GM12891 (cell line): ENCODE results near the gene BTRC.

Experiments
- PAX5 ChIP-seq: IDR thresholded peaks from 2 replicates; pipeline ENCODE4 v1.6.1; 2011; ENCODE audit warnings: low read length, moderate library complexity, mild to moderate bottlenecking; ENCODE audit not compliant: insufficient read depth, severe bottlenecking
- POLR2A ChIP-seq: IDR thresholded peaks from 2 replicates; pipeline ENCODE4 v1.6.1; 2011; ENCODE audit warnings: low read depth, low read length, control low read depth
- POLR2AphosphoS5 ChIP-seq: IDR thresholded peaks from 2 replicates; pipeline ENCODE4 v1.6.1; 2011; ENCODE audit warnings: low read depth, low read length, control low read depth
- POU2F2 ChIP-seq: IDR thresholded peaks from 2 replicates; pipeline ENCODE4 v1.6.1; 2011; ENCODE audit warnings: low read depth, mild to moderate bottlenecking, control low read depth, low read length, moderate library complexity
- SPI1 ChIP-seq: IDR thresholded peaks from 2 replicates; pipeline ENCODE4 v1.6.1; 2011; ENCODE audit warnings: low read depth, low read length, control low read depth
- TAF1 ChIP-seq: IDR thresholded peaks from 2 replicates; pipeline ENCODE4 v1.6.1; 2011; ENCODE audit warnings: low read depth, low read length, control low read depth

DNA sequence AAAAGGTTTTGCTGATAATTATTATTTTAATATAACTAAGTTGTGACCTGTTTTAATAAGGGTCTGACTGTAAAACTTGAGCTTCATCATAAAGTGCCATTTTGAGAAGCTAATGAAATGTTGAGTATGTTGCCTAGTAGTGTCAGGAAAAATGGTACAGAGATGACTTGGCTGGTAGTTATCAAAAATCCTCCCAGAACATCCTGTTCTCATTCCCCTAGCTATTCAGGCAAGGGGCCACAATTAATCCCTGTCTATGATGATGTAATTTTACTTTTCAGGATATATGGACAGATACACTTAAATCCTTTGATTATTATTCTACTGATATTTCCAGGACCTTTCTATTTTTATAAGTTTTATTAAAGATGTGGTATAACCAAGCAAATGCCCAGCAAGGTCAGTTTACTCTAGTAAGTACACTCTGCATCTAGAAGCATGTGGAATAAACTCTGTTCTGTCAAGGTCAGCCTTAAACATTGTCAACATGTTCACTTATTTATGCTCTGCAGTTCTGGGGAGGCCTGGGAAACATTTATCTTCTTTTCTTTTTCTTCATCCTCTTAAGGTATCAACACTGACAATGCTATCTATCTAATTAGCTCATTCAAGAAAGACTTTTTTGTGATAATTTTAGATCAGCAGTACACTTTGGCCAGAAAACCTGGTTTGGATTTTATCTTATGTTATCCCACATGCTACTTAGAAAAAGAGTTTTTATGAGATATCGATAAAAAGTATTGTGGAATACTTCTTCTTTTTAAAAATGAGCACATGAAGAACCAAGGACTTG is 32.1 kb downstream of the BTRC start:
- TF ChIP-seq POLR2A (no peak), POU2F2 (no peak), POLR2AphosphoS5 (no peak), TAF1 (no peak), SPI1 (no peak), PAX5 (no peak)
